Astrocyte of the cerebellum (primary cell): Measurements from ENCODE around the gene TBCK.
"Not testable (repeated sequence)": the region's sequence is repeated elsewhere in the genome, so short reads cannot be mapped to it uniquely, and the experiment has no call there.

Experiments
- DNase-seq: peaks from one replicate; pipeline ENCODE4 v3.0.0-alpha.2; 2011; ENCODE audit warnings: low read depth
- H3K4me3 ChIP-seq: 2 replicates; pipeline ENCODE4 v1.5.1; 2011; ENCODE audit warnings: mild to moderate bottlenecking, low read depth, low read length, moderate library complexity
- in situ Hi-C: cut with HindIII; loops from 2 replicates; pipeline ENCODE4 v1.10.0; 2017; ENCODE audit warnings: low sequenced_read_pairs
- TF ChIP-seq, protein P1 (sequence below): IDR thresholded peaks from 2 replicates; pipeline ENCODE4 v1.5.1; 2012; ENCODE audit warnings: low read length, low read depth, moderate library complexity, mild to moderate bottlenecking; ENCODE audit errors: missing control alignments

Gene TBCK

DNA sequence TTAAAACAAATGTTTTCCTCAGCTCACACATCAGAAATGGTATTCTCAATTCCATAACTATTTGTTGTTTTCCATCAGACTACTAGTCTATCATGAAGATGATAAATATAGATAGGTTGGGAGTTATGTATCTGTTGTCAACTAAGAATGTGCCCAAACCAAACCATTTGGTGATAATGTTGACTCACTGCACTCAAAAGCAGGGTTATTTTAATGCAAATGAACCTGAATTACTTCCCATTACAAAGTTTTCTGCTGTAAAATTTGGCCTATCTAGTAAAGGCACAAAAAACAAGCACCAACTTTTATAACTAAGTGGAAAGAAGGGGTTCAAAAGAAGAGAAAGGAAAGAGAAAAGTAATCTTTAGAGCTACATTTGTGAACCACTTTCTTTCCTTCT lies 93.5 kb downstream of the TBCK start:
- no peak for DNase-seq
- no peak overlapping the region for H3K4me3 ChIP-seq
- in situ Hi-C loops: no loop called here
- TF ChIP-seq, protein P1, sequence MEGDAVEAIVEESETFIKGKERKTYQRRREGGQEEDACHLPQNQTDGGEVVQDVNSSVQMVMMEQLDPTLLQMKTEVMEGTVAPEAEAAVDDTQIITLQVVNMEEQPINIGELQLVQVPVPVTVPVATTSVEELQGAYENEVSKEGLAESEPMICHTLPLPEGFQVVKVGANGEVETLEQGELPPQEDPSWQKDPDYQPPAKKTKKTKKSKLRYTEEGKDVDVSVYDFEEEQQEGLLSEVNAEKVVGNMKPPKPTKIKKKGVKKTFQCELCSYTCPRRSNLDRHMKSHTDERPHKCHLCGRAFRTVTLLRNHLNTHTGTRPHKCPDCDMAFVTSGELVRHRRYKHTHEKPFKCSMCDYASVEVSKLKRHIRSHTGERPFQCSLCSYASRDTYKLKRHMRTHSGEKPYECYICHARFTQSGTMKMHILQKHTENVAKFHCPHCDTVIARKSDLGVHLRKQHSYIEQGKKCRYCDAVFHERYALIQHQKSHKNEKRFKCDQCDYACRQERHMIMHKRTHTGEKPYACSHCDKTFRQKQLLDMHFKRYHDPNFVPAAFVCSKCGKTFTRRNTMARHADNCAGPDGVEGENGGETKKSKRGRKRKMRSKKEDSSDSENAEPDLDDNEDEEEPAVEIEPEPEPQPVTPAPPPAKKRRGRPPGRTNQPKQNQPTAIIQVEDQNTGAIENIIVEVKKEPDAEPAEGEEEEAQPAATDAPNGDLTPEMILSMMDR: no peak

DNA sequence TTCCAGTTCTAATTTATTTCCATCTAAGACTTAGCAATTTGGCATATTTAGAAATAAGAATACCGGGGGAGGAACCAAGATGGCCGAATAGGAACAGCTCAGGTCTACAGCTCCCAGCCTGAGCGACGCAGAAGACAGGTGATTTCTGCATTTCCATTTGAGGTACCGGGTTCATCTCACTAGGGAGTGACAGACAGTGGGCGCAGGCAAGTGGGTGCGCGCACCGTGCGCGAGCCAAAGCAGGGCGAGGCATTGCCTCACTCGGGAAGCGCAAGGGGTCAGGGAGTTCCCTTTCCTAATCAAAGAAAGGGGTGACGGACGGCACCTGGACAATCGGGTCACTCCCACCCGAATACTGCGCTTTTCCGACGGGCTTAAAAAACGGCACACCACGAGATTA lies 102.7 kb downstream of the TBCK start:
- in situ Hi-C loops, DNase-seq, H3K4me3 ChIP-seq: not testable (repeated sequence)

DNA sequence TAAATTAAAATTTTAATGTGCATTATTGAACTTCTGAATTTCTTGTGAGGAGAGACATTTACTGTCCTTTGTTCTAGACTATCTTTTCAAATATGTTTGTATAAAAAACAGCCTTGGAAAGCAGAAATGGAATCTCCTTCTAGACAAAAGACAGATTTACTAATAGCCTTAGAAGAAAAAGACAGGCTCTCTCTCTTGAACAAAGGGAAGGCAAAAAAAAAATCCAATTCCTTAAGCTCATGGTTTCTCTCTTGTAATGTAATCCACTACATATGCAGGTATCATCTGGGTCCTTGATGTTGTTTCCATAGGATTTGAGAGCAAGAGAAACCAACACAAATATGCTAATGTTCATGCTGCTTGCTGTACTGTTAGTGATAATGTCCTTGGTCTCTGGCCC lies 106.0 kb downstream of the TBCK start:
- no peak for DNase-seq
- TF ChIP-seq, protein P1: no peak
- H3K4me3 ChIP-seq: no peak overlapping the region
- in situ Hi-C loops: no loop called here

DNA sequence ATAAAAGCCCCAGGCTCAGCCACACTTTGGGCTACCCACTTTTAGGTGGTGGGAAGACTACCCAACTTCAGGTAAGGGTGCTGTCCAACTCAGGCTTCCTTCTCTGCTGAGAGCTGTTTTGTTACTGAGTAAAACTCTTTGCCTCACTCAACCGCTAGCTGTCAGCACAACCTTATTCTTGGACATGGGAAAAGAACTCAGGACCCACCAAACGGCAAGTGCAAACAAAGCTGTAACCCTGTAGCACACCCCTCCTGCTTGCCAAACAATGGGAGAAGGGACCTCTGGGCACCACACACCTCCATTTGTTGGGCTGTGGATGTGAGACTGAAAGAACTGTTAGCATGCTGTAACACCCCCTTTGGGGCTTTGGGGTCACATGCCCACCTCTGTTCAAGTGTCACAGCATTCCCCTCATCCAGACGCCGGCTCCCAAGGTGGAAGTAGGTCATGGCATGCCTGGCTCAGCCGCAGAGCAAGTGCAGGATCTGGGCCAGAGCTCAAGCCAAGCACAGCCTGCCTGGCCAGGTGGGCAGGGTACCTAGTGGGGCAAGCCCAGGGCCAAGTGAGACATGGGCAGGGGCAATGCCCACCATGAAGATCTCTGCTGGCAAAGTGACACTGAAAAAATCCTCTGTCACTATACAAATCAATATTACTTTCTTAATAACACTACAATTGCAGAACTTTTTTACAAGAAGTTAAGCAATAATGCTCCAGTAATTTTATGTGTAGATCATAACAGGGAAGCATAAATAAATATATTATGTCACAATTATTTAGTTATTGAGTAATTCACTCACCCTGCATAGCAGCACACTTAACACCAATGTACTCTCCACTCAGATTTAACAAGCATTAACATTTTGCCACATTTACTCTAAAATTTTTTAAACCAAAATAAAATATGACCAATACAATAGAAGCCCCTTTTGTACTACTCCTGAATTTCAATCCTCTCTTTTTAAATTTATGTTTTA lies 107.2 kb downstream of the TBCK start:
- no peak for DNase-seq
- no peak overlapping the region for H3K4me3 ChIP-seq
- TF ChIP-seq, protein P1: no peak
- in situ Hi-C loops: no loop called here

DNA sequence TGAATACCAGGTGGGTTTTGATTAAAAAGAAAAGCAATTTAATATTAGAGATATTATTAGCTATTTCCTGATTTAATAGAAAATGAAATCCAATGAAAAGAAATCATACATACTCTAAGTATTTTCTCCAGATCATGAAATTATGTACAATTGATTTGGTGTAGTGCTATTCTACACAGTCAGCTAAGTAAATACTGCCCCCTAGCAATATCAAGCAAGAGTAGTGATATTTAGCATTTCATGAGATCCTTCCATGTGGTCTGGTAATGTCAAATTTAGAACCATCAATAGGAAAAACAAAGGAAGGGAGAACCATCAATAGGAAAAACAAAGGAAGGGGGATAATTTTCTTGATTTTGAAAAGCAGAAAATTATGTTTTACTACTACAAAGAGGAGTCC lies 114.6 kb downstream of the TBCK start:
- H3K4me3 ChIP-seq: no peak overlapping the region
- DNase-seq: no peak
- in situ Hi-C loops: no loop called here
- TF ChIP-seq, protein P1: peak; percentile 42

DNA sequence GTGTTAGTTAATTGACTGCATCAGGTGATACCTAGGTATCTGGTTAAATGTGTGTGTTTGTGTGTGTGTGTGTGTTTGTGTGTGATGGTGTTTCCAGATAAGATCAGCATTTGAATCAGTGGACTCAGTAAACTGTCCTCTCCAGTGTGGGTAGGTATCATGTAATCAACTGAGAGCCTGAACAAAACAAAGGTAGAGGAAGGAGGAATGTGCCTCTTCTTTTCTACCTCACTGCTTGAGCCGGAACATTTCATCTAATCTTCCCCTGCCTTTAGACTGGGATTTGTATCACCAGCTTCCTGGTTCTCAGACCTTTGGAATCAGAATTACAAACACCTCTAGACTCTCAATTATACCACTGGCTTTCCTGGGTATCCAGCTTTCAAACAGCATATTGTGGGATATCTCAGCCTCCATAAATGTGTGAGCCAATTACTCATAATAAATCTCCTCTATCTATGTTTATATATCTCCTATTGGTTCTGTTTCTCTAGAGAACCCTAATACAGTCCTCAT lies 120.5 kb downstream of the TBCK start:
- no peak for DNase-seq
- TF ChIP-seq, protein P1: no peak
- in situ Hi-C loops: no loop called here
- H3K4me3 ChIP-seq: no peak overlapping the region

DNA sequence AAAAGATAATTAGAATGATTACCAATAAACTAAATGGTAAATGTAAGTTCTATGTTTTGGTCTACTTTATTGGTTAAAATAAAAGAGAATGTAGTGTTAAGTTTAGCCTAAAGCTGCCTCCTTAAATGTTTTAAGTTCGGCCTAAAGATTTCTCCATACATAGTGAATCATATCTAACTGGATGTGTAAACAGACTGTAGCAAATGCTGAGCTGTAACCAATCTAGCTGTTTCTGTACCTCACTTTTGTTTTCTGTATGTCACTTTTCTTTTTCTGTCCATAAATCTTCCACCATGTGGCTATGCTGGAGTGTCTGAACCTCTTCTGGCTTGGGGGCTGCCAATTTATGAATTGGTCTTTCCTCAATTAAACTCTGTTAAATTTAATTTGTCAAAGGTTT lies 121.2 kb downstream of the TBCK start:
- in situ Hi-C loops: no loop called here
- DNase-seq: no peak
- TF ChIP-seq, protein P1: no peak
- H3K4me3 ChIP-seq: no peak overlapping the region
